ENCODE measurements around the gene NEK4.

NEK4 gene

GRCh38 chr3:52695798-52696671 is 74.7 kb downstream of the NEK4 start:
- no peaks in the 10 kb centered on the region for H3K27me3 ChIP-seq (replicated peaks; ENCODE audit: control insufficient read depth, insufficient read depth, low read length)
- TF ChIP-seq CTCF (IDR thresholded peaks at IDR 0.05; ENCODE audit: insufficient read depth, low read length, poor library complexity, severe bottlenecking) = no peak
- no peak overlapping the region for H3K4me3 ChIP-seq (replicated peaks; ENCODE audit: low read depth, low read length)
- H3K36me3 ChIP-seq (ENCODE audit: control insufficient read depth, insufficient read depth, low read length) = peaks cover 24% of the 10 kb centered on the region
- no peak for DNase-seq (ENCODE audit: extremely low read depth, insufficient read length)

GRCh38 chr3:52694528-52695189 is 76.1 kb downstream of the NEK4 start:
- no peak for DNase-seq (ENCODE audit: extremely low read depth, insufficient read length)
- no peak for TF ChIP-seq CTCF (IDR thresholded peaks at IDR 0.05; ENCODE audit: insufficient read depth, low read length, poor library complexity, severe bottlenecking)
- Histone ChIP-seq H3K27me3 (replicated peaks; ENCODE audit: control insufficient read depth, insufficient read depth, low read length) (no peaks in the 10 kb centered on the region), H3K4me3 (replicated peaks; ENCODE audit: low read depth, low read length) (no peak overlapping the region), H3K36me3 (ENCODE audit: control insufficient read depth, insufficient read depth, low read length) (peaks cover 29% of the 10 kb centered on the region)

- no peak for TF ChIP-seq CTCF (IDR thresholded peaks at IDR 0.05; ENCODE audit: insufficient read depth, low read length, poor library complexity, severe bottlenecking)
- peaks cover 37% of the 10 kb centered on the region for H3K36me3 ChIP-seq (ENCODE audit: control insufficient read depth, insufficient read depth, low read length)
- no peak overlapping the region for H3K4me3 ChIP-seq (replicated peaks; ENCODE audit: low read depth, low read length)
- H3K27me3 ChIP-seq (replicated peaks; ENCODE audit: control insufficient read depth, insufficient read depth, low read length) = no peaks in the 10 kb centered on the region
- DNase-seq (ENCODE audit: extremely low read depth, insufficient read length) = no peak
Observed at GRCh38 chr3:52693071-52693470, 77.7 kb downstream of the NEK4 start.

GRCh38 chr3:52690560-52690959 is 80.2 kb downstream of the NEK4 start:
- Histone ChIP-seq H3K36me3 (ENCODE audit: control insufficient read depth, insufficient read depth, low read length) (peaks cover 44% of the 10 kb centered on the region), H3K27me3 (replicated peaks; ENCODE audit: control insufficient read depth, insufficient read depth, low read length) (no peaks in the 10 kb centered on the region), H3K4me3 (replicated peaks; ENCODE audit: low read depth, low read length) (no peak overlapping the region)
- DNase-seq (ENCODE audit: extremely low read depth, insufficient read length) = no peak
- no peak for TF ChIP-seq CTCF (IDR thresholded peaks at IDR 0.05; ENCODE audit: insufficient read depth, low read length, poor library complexity, severe bottlenecking)

- TF ChIP-seq CTCF (IDR thresholded peaks at IDR 0.05; ENCODE audit: insufficient read depth, low read length, poor library complexity, severe bottlenecking) = no peak
- no peak for DNase-seq (ENCODE audit: extremely low read depth, insufficient read length)
- H3K36me3 ChIP-seq (ENCODE audit: control insufficient read depth, insufficient read depth, low read length) = peaks cover 39% of the 10 kb centered on the region
Observed at GRCh38 chr3:52689151-52689550, 81.6 kb downstream of the NEK4 start.

More at GRCh38 chr3:52689151-52689550, 81.6 kb downstream of the NEK4 start:
- H3K4me3 ChIP-seq (replicated peaks; ENCODE audit: low read depth, low read length) = no peak overlapping the region
- no peaks in the 10 kb centered on the region for H3K27me3 ChIP-seq (replicated peaks; ENCODE audit: control insufficient read depth, insufficient read depth, low read length)
